ENCODE data around the gene MRPL21.

DNA sequence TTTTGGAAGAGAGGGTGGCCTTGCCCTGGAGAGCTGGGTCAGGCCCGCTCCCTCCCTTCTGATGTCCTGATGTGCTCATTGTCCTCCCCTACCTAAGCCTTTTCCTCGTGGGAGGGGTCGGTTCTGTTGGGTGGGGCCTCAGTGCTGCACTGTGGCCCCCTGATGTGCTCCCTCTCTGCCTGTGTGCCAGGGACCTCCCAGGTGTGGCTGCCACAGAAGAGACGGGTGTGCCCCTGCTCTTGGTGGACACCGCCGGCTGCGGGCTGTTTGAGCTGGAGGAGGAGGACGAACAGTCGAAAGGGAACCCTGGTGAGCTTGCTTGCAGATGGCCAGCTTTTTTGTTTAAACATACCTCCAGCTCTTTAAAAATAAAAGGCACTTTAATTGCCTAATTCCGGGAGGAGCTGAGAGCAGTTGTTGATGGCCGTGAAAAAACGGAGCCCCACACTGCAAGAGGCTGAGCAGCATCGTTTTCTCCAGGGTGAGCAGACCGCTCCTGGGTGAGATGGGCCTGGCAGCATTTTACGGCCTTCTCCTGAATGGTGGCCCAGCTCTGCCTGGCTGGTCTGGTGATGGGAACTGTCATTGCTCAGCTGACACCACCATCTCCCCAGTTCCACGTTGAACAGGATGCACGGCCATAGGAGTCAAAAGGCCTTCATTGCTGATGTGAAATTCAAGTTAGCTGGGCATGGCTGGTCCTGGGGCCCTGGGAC is 30.1 kb upstream of the MRPL21 start:
- TF ChIP-seq POLR2A (IDR thresholded peaks at IDR 0.05) (no peak), POLR2AphosphoS5 (IDR thresholded peaks at IDR 0.05) (no peak)
- TF ChIP-seq, protein P1, sequence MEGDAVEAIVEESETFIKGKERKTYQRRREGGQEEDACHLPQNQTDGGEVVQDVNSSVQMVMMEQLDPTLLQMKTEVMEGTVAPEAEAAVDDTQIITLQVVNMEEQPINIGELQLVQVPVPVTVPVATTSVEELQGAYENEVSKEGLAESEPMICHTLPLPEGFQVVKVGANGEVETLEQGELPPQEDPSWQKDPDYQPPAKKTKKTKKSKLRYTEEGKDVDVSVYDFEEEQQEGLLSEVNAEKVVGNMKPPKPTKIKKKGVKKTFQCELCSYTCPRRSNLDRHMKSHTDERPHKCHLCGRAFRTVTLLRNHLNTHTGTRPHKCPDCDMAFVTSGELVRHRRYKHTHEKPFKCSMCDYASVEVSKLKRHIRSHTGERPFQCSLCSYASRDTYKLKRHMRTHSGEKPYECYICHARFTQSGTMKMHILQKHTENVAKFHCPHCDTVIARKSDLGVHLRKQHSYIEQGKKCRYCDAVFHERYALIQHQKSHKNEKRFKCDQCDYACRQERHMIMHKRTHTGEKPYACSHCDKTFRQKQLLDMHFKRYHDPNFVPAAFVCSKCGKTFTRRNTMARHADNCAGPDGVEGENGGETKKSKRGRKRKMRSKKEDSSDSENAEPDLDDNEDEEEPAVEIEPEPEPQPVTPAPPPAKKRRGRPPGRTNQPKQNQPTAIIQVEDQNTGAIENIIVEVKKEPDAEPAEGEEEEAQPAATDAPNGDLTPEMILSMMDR (IDR thresholded peaks at IDR 0.05), result no peak
